GM21528 (cell line): ENCODE results near the gene ATXN1.

ENCODE experiments used
- ATAC-seq: cut with Tn5 transposase; IDR thresholded peaks from one replicate; pipeline ENCODE4 v1.9.1; 2021; ENCODE audit warnings: mild to moderate bottlenecking, moderate library complexity; ENCODE audit not compliant: unreplicated experiment, low FRiP score

Gene ATXN1

DNA sequence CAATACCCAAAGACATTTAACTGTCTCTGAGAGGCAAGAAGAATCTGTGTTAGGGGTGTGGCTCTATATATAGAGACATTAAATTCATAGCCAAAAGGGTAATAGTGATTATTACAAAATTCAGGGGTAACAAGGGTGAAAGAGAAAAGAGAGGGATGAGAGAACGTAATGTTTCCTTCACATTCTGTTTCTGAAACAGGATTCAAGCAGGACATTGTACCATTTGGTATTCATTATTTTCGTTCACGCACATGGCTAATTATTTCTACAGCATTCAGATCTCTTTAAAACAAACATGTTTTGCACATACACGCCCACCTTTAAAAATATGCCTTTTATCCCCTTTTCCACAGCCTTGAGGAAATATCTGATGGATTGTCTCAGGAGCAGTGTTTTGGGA is 400.1 kb downstream of the ATXN1 start:
- no peak for ATAC-seq

DNA sequence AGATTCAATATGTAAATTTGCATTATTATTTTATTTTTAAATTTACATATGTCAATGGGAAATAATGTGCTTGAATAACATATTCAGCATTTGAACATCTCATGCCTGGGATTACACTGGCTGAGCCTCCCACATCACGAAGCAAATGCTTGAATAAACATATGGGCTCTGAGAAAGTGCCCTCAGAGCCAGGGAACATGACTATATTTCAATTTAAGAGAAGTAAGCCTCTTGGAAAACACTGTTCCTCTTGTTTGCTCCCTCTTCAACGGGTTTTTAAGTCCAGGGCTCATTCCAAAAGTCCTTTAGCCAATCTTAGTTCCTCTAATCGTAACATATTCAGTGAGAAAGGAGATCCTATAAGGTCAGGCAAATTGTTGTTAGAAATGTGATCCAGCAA is 400.9 kb downstream of the ATXN1 start:
- no peak for ATAC-seq

DNA sequence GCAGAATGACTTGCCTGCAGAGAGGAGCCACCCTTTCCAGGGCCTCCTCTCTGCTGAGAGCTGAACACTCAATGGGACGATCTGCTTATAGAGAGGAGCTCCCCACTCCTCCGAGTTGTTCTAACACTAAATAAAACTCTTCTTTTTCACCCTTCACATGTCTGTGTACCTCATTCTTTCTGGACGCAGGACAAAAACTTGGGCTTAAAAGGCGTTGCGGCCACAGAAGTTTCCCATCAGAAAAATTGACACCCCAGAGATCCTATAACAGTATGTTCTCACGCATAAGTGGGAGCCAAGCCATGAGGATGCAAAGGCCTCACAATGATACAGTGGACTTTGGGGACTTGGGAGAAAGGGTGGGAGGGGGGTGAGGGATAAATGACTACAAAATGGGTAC is 401.7 kb downstream of the ATXN1 start:
- no peak for ATAC-seq

GRCh38 chr6:16358531-16359138 is 402.6 kb downstream of the ATXN1 start:
- ATAC-seq, result no peak

GRCh38 chr6:16355699-16356446 is 405.4 kb downstream of the ATXN1 start:
- no peak for ATAC-seq

DNA sequence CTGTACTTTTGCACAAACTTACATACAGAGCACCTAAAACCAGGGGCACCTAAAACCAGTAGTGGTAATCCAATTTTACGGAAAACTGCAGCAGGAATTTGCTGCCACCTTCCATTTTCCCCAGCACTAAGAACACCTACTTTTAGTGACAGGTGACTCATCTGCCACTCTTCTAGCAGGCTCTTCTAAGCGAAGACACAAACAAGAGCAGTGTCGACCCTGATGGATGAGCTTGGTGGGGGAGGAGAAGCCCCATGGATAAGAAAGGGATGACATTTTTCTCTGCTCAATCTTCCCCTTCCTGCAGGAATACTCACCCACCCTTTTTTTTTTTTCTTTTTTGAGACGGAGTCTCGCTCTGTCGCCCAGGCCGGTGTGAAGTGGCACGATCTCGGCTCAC is 406.0 kb downstream of the ATXN1 start:
- ATAC-seq, result no peak

GRCh38 chr6:16354692-16355091 is 406.6 kb downstream of the ATXN1 start:
- no peak for ATAC-seq

DNA sequence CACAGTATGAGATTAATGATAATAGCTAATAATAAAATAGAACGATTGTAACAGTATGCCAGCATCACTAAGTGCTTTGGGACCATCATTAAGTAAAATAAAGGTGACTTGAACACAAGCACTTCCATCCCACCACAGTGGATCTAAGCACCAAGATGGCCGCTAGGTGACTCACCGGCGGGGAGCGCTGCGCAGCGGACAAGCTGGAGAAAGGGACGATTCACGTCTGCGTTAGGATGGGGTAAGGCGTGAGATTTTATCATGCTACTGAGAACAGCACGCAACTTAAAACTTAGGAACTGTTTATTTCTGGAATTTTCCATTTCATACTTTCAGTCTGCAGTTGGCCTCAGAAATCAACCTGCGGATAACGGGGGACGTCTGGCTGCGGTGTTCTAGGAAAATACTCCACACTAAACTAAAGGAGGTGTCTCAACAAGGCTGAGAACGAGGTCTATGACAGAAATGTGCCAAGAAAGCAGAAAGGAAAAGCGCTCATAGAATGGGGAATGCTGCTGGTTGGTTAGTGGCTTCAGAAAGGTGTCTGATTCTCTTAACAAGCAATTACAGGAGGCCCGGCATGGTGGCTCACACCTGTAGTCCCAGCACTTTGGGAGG is 408.3 kb downstream of the ATXN1 start:
- ATAC-seq, result no peak

DNA sequence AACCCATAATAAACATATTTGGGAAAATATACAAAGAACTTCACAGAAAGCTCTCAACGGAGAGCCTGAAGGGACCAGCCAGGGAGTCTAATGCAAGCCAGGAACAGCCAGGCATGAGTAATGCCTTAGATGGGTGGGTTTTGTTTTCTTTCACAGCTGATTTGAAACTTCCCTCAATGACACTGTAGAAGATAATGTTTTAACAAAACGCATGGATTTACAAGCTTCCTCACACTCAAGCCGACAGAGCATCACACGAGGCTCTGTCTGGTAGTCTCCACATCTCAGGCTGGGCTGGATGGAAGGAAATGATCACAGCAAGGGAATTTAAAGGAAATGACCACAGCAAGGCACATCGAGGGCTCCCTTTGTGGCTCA is 409.0 kb downstream of the ATXN1 start:
- no peak for ATAC-seq

DNA sequence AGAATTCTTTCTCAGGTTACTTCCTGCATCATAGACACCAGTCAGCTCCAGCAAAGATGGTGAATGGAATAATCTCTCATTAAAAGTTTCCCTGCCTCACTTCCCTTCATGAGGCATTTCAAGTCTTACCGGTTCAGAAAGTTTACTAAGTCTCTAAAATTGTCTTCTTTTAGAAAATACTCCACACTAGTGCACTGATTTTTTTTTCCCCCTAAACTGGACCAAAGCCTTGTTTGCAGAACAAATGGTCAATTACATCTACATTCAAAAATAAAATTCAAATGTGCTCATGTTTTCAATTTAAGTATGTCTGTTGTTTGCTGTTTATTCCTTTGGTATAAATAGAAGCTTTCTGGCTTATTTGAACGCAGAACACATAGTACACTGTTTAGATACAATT is 411.7 kb downstream of the ATXN1 start:
- ATAC-seq, result no peak

DNA sequence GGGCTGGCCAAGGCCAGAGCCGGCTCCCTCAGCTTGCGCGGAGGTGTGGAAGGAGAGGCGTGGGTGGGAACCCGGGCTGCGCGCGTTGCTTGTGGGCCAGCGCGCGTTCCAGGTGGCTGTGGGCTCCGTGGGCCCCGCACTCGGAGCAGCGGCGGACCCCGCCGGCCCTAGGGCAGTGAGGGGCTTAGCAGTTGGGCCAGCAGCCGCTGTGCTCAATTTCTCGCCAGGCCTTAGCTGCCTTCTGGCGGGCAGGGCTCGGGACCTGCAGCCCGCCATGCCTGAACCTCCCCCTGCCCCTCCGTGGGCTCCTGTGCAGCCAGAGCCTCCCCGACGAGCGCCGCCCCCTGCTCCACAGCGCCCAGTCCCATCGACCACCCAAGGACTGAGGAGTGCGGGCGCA is 414.4 kb downstream of the ATXN1 start:
- ATAC-seq, result no peak

GRCh38 chr6:16345449-16346330 is 415.6 kb downstream of the ATXN1 start:
- ATAC-seq, result no peak

- ATAC-seq, result no peak
Observed at GRCh38 chr6:16344756-16345155, 416.5 kb downstream of the ATXN1 start.

- no peak for ATAC-seq
Observed at GRCh38 chr6:16343593-16343992, 417.7 kb downstream of the ATXN1 start.

DNA sequence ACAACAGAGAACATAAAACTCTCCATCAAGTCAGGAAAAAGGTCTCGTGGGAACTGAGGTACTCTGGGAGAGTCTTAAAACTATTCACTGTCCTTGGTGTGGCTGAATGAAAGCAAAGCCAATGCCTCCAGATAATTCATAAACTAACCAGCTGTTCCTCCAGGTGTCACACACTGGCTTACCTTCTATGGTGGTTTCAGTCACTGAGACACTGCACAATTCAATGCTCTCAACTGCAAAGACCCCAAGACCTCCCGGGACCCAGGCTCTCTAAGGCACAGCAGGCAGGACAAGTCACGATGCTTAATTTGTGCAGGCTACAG is 422.0 kb downstream of the ATXN1 start:
- no peak for ATAC-seq

DNA sequence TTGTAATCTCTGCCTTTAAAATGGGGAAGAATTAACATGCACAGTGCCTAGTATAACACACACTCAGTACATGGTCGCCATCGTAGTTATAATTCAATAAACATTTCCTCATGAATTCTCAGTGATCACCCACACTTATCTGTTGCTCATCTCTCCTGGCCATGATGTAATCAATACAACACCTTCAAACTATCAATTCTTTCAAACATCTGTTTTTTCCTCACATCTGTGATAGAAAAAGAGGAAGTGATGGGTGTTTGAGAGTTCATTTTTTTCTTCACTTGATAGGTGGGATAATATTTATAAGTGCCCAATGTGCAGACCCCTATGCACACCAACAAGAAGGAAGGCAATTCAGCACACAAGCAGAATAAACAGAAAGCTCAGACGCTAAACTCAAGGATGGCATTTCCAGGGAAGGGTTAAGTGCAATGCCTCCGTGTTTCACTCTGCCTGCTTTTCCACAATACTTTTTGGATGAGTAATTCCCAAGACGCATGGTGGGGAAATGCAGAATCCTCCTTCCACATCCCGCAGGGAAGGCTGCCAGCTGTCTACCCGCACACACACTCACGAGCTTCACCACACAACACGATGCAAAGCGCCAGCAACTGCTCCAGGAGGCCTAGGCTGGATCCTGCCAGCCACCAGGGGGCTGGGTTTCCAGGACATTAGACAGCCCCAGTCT is 422.5 kb downstream of the ATXN1 start:
- no peak for ATAC-seq

GRCh38 chr6:16337295-16337975 is 423.8 kb downstream of the ATXN1 start:
- no peak for ATAC-seq

GRCh38 chr6:16336911-16337294 is 424.4 kb downstream of the ATXN1 start:
- ATAC-seq, result no peak

DNA sequence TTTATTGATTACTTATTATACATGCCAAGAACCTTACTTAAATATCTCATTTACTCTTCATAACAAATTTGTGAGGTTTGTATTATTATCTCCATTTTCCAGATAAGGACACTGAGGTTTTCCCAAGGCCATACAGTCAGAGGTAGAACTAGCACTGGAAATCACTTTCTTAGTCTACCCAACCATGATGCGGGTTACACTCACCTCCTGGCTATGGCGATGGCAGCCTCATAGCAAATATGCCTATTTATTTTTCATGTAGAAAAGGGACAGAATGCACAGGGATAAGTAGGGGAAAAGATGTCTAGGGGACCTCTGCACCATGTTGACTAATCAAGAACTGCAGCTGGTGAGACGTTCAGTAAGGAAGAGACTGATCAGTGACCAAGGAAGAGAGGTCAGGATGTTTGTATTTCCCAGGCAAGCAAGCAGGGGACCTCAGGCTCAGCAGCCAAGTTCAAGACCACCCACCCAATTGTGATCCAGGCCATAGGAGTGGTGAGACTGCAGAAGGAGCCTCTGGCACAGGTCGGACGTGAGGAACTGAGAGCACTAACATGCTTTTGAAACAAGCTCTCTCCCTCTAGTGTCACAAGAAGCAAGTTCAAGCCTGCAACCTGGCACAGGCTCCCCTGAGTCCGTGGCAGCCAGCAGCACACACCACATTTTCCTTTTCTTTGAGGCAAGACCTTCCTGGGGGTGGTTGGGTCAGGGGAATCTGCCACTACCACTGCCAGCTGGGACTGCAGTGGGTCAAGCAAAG is 425.0 kb downstream of the ATXN1 start:
- ATAC-seq, result no peak
